Measurements from ENCODE around the gene GRM5. TPM values are rescaled to one million over a fixed set of nuclear protein-coding genes. Genes with fewer than 3 reads are reported as not detected.

Gene GRM5
- total RNA-seq, 4 donors from 2014 or later: 0.81 TPM; not detected in 3

GRCh38 chr11:88523386-88524071, 542.3 kb downstream of the GRM5 start:
- intact Hi-C loops (cut with DNase I): no loop called here
- no peaks in the 10 kb centered on the region for H3K4me1 ChIP-seq
- DNase-seq: no peak
- H3K27me3 ChIP-seq: no peaks in the 10 kb centered on the region
- no peak for TF ChIP-seq CTCF (IDR thresholded peaks at IDR 0.05)
- TF ChIP-seq POLR2A (IDR thresholded peaks at IDR 0.05): no peak
- H3K4me3 ChIP-seq (replicated peaks in 1 of 3): no peak overlapping the region
- no peak overlapping the region for H3K27ac ChIP-seq
- H3K36me3 ChIP-seq: no peaks in the 10 kb centered on the region
- no peaks in the 10 kb centered on the region for H3K9me3 ChIP-seq

- H3K36me3 ChIP-seq: no peaks in the 10 kb centered on the region
- H3K27ac ChIP-seq: no peak overlapping the region
- H3K4me1 ChIP-seq: no peaks in the 10 kb centered on the region
- no peaks in the 10 kb centered on the region for H3K9me3 ChIP-seq
- TF ChIP-seq POLR2A (IDR thresholded peaks at IDR 0.05) (no peak), CTCF (IDR thresholded peaks at IDR 0.05) (no peak)
- no peak overlapping the region for H3K4me3 ChIP-seq (replicated peaks in 1 of 3)
- H3K27me3 ChIP-seq: no peaks in the 10 kb centered on the region
- intact Hi-C loops (cut with DNase I): no loop called here
- 89 to 90% methylated on average over 2 of the region's 2 CpGs for WGBS, 2 donors
- DNase-seq: no peak
Observed at GRCh38 chr11:88522624-88523385, 543.0 kb downstream of the GRM5 start.

DNA sequence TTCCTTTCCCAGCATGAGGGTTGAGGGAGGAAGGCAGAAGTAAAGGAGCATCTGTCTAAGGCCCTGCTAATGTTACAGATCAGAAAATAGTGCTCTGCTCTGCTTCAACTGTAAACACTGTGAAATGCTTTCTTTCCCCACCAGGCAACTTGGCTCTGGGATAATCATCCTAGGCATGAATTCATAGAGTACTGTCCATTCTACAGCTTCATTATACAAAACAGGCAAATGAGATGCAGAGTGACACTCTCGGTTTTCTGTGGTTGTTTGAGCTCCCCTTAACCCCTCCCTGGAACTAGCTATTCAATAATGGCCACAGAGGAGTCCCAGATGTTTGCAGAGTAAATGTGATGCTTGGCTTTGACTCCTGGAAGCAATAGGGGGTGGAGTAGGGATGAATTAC, 544.0 kb downstream of the GRM5 start:
- intact Hi-C loops (cut with DNase I): no loop called here
- TF ChIP-seq POLR2A (IDR thresholded peaks at IDR 0.05) (no peak), CTCF (IDR thresholded peaks at IDR 0.05) (no peak)
- H3K27ac ChIP-seq: no peak overlapping the region

DNA sequence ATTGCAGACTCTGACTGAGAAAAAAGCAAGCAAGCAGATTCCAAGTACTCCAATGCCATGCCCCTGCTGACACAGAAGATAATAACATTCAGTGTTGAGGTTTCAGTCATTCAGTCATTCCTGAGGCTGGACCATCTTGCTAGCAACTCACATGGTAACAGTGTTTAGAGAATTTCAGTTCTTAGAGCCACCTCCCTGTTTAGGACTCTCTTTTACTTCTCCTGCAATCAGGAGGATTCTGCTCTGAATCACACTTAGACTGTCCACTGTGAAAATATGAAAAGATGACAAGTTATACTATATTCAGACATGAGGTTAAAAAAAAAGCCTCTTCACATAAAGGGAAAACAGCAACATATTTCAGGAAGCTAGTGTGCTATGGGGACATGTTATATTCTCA, 544.4 kb downstream of the GRM5 start:
- H3K4me1 ChIP-seq: no peaks in the 10 kb centered on the region
- intact Hi-C loops (cut with DNase I): no loop called here
- TF ChIP-seq CTCF (IDR thresholded peaks at IDR 0.05): no peak
- no peak for TF ChIP-seq POLR2A (IDR thresholded peaks at IDR 0.05)
- H3K27me3 ChIP-seq: no peaks in the 10 kb centered on the region
- H3K36me3 ChIP-seq: no peaks in the 10 kb centered on the region
- no peaks in the 10 kb centered on the region for H3K9me3 ChIP-seq
- no peak overlapping the region for H3K27ac ChIP-seq
- no peak overlapping the region for H3K4me3 ChIP-seq (replicated peaks in 1 of 3)
- DNase-seq: no peak

More for the DNA sequence above, 544.0 kb downstream of the GRM5 start:
- Histone ChIP-seq H3K4me1 (no peaks in the 10 kb centered on the region), H3K27me3 (no peaks in the 10 kb centered on the region), H3K9me3 (no peaks in the 10 kb centered on the region), H3K36me3 (no peaks in the 10 kb centered on the region), H3K4me3 (replicated peaks in 1 of 3) (no peak overlapping the region)
- no peak for DNase-seq
- 38 to 44% methylated on average over 1 of the region's 1 CpG for WGBS, 2 donors

- H3K4me3 ChIP-seq (replicated peaks in 1 of 3): no peak overlapping the region
- no peaks in the 10 kb centered on the region for H3K9me3 ChIP-seq
- intact Hi-C loops (cut with DNase I): no loop called here
- H3K27me3 ChIP-seq: no peaks in the 10 kb centered on the region
- no peak overlapping the region for H3K27ac ChIP-seq
- H3K36me3 ChIP-seq: no peaks in the 10 kb centered on the region
- DNase-seq: no peak
- no peaks in the 10 kb centered on the region for H3K4me1 ChIP-seq
- TF ChIP-seq POLR2A (IDR thresholded peaks at IDR 0.05): no peak
- TF ChIP-seq CTCF (IDR thresholded peaks at IDR 0.05): no peak
Observed at GRCh38 chr11:88520391-88520790, 545.4 kb downstream of the GRM5 start.

Data from thyroid gland (tissue), 4 donors.